Retinal pigment epithelial cell (primary cell): ENCODE results near the gene STX7.
"Not testable (repeated sequence)": the region's sequence is repeated elsewhere in the genome, so short reads cannot be mapped to it uniquely, and the experiment has no call there.

Experiments used
- DNase-seq: peaks from one replicate; pipeline ENCODE4 v3.0.0-alpha.2; 2010; ENCODE audit warnings: low read depth
- H3K4me3 ChIP-seq: 2 replicates; pipeline ENCODE4 v1.5.1; 2011; ENCODE audit warnings: mild to moderate bottlenecking, low read length, control low read depth, moderate library complexity
- TF ChIP-seq, protein P1 (sequence below): conservative IDR thresholded peaks from 2 replicates; pipeline ENCODE4 v1.5.1; 2011; ENCODE audit warnings: low read depth, low read length, control low read depth, inconsistent platforms

The STX7 gene, protein sequence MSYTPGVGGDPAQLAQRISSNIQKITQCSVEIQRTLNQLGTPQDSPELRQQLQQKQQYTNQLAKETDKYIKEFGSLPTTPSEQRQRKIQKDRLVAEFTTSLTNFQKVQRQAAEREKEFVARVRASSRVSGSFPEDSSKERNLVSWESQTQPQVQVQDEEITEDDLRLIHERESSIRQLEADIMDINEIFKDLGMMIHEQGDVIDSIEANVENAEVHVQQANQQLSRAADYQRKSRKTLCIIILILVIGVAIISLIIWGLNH

DNA sequence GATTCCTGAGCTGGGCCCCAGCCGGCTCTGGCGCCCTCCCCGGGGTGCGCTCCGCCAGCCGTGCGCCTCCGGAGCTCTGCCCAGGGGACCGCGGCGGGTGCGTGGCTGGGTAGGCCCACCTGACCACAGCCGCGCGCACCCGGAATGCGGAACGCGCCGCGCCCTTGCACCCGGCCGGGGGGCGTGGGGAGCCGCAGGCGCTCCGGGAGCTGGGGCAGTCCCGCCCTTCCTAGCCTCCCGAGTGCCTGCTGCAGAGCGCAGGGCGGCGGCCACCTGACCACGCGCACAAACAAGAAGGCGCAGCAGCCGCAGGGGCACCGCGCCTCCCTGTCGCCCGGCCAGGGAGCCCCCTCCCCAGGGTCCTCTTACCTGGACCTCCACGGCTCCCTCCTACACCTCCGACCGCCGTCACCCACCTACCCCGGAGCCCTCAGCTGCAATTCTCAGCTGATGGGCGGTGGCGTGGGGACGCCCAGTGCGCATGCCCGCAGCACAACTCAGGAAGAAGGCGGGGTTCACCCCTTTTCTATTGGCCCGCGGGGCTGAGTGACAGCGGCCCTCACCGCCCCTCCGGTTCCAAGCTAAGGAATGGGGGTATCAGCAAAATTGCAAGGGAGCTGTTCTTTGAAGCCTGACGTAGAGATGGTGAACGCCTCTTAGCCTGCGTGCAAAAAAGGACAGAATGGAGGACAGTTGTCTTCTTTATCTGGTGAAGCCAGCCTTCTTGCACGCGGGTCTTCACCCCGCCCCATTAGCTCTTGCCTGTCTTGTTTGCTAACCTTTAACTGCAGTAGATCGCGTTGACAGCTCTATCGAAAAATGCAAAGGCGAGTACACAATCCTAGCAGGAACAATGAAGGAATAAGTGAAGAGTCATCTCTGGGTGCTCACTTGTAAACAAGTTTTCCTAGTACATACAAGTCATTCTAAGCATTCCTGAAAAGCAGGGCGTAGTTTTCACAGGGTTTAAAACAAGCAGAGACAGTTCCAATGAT, at the start of gene STX7:
Gene STX7 (minus strand): TSS at position 479 of the 995 bp plus-strand sequence. CDS start 9,586 bp downstream, outside the sequence.
- H3K4me3 ChIP-seq: peak within 1 kb of the TSS; percentile 73
- TF ChIP-seq, protein P1, sequence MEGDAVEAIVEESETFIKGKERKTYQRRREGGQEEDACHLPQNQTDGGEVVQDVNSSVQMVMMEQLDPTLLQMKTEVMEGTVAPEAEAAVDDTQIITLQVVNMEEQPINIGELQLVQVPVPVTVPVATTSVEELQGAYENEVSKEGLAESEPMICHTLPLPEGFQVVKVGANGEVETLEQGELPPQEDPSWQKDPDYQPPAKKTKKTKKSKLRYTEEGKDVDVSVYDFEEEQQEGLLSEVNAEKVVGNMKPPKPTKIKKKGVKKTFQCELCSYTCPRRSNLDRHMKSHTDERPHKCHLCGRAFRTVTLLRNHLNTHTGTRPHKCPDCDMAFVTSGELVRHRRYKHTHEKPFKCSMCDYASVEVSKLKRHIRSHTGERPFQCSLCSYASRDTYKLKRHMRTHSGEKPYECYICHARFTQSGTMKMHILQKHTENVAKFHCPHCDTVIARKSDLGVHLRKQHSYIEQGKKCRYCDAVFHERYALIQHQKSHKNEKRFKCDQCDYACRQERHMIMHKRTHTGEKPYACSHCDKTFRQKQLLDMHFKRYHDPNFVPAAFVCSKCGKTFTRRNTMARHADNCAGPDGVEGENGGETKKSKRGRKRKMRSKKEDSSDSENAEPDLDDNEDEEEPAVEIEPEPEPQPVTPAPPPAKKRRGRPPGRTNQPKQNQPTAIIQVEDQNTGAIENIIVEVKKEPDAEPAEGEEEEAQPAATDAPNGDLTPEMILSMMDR: no peak
- DNase-seq: peak; percentile 52

DNA sequence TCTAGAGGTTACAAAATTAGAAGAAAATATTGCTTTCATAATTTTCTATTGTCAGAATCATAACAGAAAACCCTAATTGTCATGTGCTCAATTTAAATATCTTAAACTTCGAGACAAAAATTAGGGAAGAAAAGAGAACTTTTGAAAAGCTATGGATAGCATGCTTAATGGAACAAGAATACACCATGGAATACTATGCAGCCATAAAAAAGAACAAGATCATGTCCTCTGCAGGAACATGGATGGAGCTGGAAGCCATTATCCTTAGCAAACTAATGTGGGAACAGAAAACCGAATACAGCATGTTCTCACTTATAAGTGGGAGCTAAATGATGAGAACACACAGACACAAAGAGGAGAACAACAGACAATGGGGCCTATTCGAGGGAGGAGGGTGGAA, 47.2 kb upstream of the STX7 start:
- not testable (repeated sequence) for H3K4me3 ChIP-seq, DNase-seq

DNA sequence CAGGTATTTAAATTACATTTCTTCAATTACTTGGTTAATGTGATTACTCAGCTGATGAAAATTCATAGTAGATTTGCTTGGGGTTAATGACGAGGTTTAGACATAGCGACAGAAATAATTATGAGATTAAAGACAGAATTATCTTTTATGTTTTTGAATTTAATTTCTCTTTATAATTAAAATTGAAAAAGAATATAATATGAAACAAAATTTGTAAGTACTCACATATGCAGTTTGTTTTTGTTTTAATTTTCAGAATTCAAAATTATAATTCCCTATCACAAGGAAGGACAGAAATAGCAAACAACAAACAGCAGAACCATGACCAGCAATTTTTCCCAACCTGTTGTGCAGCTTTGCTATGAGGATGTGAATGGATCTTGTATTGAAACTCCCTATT, 39.5 kb upstream of the STX7 start, which contains the start of gene TAAR8:
Gene TAAR8 (plus strand): TSS at position 301 of the 400 bp plus-strand sequence. CDS start 21 bp downstream, at position 322.
- no peak for DNase-seq
- no peak within 1 kb of the TSS for H3K4me3 ChIP-seq
- TF ChIP-seq, protein P1: no peak

DNA sequence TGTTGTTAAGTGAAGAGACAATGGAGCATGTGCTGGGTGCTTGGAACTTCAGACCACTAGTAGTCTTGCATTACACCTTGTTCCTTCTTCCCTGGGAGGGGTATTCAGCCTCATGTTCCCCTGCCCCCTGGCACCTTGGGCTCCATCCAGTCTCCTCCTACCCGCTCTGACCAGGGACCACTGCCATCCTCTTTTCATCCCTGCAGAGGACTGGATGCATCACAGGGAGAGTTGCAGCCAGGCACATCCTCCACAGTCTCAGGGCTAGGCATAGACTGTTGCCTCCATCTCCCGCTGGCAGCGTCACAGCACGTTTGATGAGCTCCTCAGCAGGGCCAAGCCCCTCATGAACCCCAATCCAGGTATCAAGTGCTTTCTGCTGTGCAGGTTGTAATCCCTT, 38.3 kb upstream of the STX7 start:
- TF ChIP-seq, protein P1: no peak
- no peak for DNase-seq
- no peak overlapping the region for H3K4me3 ChIP-seq

DNA sequence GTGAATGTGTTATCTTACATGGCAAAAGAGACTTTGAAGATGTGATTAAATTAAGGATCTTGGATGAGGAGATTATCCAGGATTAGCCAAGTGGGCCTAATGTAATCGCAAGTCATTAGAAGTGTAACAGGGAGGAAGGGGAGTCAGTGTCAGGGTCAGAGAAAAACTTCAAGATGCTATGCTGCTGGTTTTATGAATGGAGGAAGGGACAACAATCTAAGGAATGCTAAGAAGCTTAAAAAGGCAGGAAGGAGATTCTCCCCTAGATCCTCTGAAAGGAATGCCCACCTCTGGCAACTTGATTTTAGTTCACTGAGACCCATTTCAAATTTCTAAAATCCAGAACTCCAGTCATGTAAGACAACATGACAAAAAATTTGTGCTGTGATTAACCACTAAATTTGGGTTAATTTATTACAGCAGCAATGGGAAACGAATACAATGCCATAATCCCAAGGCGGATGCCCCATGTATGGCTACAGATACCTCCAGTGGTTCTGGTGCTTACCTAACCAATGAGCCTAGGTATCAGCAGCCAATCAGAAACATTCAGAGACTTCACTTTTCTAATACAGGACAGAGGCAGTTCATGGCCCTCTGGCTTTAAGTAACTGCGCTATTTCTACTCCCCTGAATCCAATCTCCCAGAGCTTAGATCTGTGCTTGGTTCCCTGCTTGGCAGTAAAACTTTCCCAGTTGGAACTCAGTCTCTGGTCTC, 36.0 kb upstream of the STX7 start:
- no peak overlapping the region for H3K4me3 ChIP-seq
- no peak for DNase-seq
- TF ChIP-seq, protein P1: no peak

DNA sequence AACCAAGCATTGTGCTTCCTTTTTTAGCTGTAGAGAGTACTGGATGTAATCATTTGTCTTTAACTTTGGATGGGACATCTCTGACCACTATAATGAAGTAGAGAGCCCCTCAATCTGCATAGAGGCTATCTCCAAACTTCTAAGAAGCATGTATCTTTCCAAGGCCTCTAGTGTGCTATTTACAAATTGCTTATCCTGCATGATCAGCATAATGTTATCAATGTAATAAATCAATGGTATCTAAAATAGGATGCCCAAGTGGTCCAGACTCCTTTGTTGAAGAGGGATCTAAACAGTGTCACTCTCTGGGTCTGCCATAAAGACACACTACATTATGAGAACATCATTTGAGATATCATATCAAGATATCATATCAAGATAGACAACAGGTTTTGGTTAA, 31.9 kb upstream of the STX7 start:
- DNase-seq: no peak
- TF ChIP-seq, protein P1: no peak
- no peak overlapping the region for H3K4me3 ChIP-seq

DNA sequence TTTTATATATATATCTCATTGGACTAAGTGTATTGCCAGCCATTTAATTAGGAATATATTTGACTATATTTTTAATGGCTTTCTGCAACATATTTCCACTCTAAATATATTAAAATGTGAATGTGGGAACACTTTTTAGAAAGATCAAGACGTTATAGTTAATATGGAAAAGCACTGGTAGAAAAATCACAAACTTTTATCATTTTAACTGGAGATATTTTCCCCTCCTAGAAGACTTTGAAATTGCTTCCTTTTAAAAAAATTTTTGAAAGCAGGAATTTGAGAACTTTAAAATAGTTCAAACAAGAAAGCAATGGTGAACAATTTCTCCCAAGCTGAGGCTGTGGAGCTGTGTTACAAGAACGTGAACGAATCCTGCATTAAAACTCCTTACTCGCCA, 25.1 kb upstream of the STX7 start, which contains the start of gene TAAR9:
Gene TAAR9 (plus strand): TSS at position 301 of the 400 bp plus-strand sequence. CDS start 13 bp downstream, at position 314.
- H3K4me3 ChIP-seq: no peak within 1 kb of the TSS
- TF ChIP-seq, protein P1: no peak
- no peak for DNase-seq
